OCI-LY1 (cell line): Measurements from ENCODE around the gene SCTR.

Experiments used
- H2AFZ ChIP-seq: fragments of 200-600 bp; sonication (generic), shearing (Covaris generic); 2 replicates; pipeline ENCODE4 v1.6.0; 2014; ENCODE audit warnings: antibody characterized with exemption, mild to moderate bottlenecking, low read length
- H3F3A ChIP-seq: fragments of 200-600 bp; sonication (generic), shearing (Covaris generic); 2 replicates; pipeline ENCODE4 v1.6.0; 2014; ENCODE audit warnings: mild to moderate bottlenecking, antibody characterized with exemption, low read length, moderate library complexity; ENCODE audit not compliant: insufficient read depth
- H3K27ac ChIP-seq: fragments of 200-600 bp; sonication (generic); 2 replicates; pipeline ENCODE4 v1.5.1; 2014; ENCODE audit warnings: low read length, mixed run types, mild to moderate bottlenecking, low read depth; ENCODE audit not compliant: poor library complexity, severe bottlenecking
- H3K27me3 ChIP-seq: fragments of 200-600 bp; sonication (generic); 2 replicates; pipeline ENCODE4 v1.6.0; 2014; ENCODE audit warnings: antibody characterized with exemption, mild to moderate bottlenecking, low read length, moderate library complexity; ENCODE audit not compliant: insufficient read depth
- H3K36me3 ChIP-seq: fragments of 200-600 bp; sonication (generic); 2 replicates; pipeline ENCODE4 v1.6.1; 2014; ENCODE audit warnings: mild to moderate bottlenecking, antibody characterized with exemption, low read length, moderate library complexity, mixed read lengths; ENCODE audit not compliant: insufficient read depth
- H3K4me1 ChIP-seq: fragments of 200-600 bp; sonication (generic); 2 replicates; pipeline ENCODE4 v1.5.1; 2014; ENCODE audit warnings: mild to moderate bottlenecking, low read length, moderate library complexity; ENCODE audit not compliant: insufficient read depth, severe bottlenecking
- H3K4me2 ChIP-seq: fragments of 200-600 bp; sonication (generic), shearing (Covaris generic); 2 replicates; pipeline ENCODE4 v1.6.1; 2014; ENCODE audit warnings: low read length
- H3K4me3 ChIP-seq: fragments of 200-600 bp; sonication (generic); 2 replicates; pipeline ENCODE4 v1.5.1; 2014; ENCODE audit warnings: low read length, low read depth, mild to moderate bottlenecking, mixed read lengths; ENCODE audit not compliant: poor library complexity, severe bottlenecking
- H3K79me2 ChIP-seq: fragments of 200-600 bp; shearing (Covaris generic); 2 replicates; pipeline ENCODE4 v1.6.1; 2016; ENCODE audit warnings: mixed run types, low read length, mixed read lengths; ENCODE audit not compliant: insufficient read depth
- H3K9ac ChIP-seq: fragments of 200-600 bp; sonication (generic), shearing (Covaris generic); 2 replicates; pipeline ENCODE4 v1.6.1; 2014; ENCODE audit warnings: mild to moderate bottlenecking, low read length, mixed read lengths
- H3K9me2 ChIP-seq: fragments of 200-600 bp; sonication (generic), shearing (Covaris generic); 2 replicates; pipeline ENCODE4 v1.6.1; 2014; ENCODE audit warnings: low read depth, mild to moderate bottlenecking, low read length, mixed read lengths
- H3K9me3 ChIP-seq: fragments of 200-600 bp; shearing (Covaris generic); 2 replicates; pipeline ENCODE4 v1.6.1; 2014; ENCODE audit warnings: low read length, mixed read lengths
- H4K20me1 ChIP-seq: fragments of 200-600 bp; sonication (generic), shearing (Covaris generic); 2 replicates; pipeline ENCODE4 v1.6.0; 2016; ENCODE audit warnings: mild to moderate bottlenecking, low read length; ENCODE audit not compliant: insufficient read depth
- CTCF ChIP-seq: fragments of 200-600 bp; sonication (generic), shearing (Covaris generic); IDR thresholded peaks from 2 replicates; pipeline ENCODE4 v1.5.1; 2017; ENCODE audit warnings: mild to moderate bottlenecking, antibody characterized with exemption, low read length, moderate library complexity, mixed read lengths
- EZH2 ChIP-seq: fragments of 200-600 bp; sonication (generic), shearing (Covaris generic); IDR thresholded peaks from 2 replicates; pipeline ENCODE4 v1.8.0; 2017; ENCODE audit warnings: borderline replicate concordance, mixed run types, mild to moderate bottlenecking, antibody characterized with exemption, low read length, moderate library complexity, mixed read lengths

SCTR gene

GRCh38 chr2:119550346-119550745 lies 26.1 kb upstream of the SCTR start:
- H3F3A ChIP-seq, result no peaks in the 10 kb centered on the region
- no peaks in the 10 kb centered on the region for H4K20me1 ChIP-seq
- no peak overlapping the region for H3K9ac ChIP-seq
- no peak for TF ChIP-seq CTCF
- no peak for TF ChIP-seq EZH2
- no peaks in the 10 kb centered on the region for H3K79me2 ChIP-seq
- no peak overlapping the region for H3K4me3 ChIP-seq
- H3K9me3 ChIP-seq, result no peaks in the 10 kb centered on the region
- no peak overlapping the region for H3K4me2 ChIP-seq
- no peaks in the 10 kb centered on the region for H3K36me3 ChIP-seq
- no peak overlapping the region for H3K27ac ChIP-seq
- H3K9me2 ChIP-seq, result no peaks in the 10 kb centered on the region
- no peaks in the 10 kb centered on the region for H3K4me1 ChIP-seq
- no peaks in the 10 kb centered on the region for H3K27me3 ChIP-seq
- H2AFZ ChIP-seq, result no peak overlapping the region

- Histone ChIP-seq H3K27ac (no peak overlapping the region), H3K79me2 (no peaks in the 10 kb centered on the region), H3K4me1 (no peaks in the 10 kb centered on the region), H3K4me3 (no peak overlapping the region), H3K9me3 (no peaks in the 10 kb centered on the region), H2AFZ (no peak overlapping the region), H3F3A (no peaks in the 10 kb centered on the region), H4K20me1 (no peaks in the 10 kb centered on the region), H3K27me3 (no peaks in the 10 kb centered on the region), H3K36me3 (no peaks in the 10 kb centered on the region), H3K4me2 (no peak overlapping the region), H3K9me2 (no peaks in the 10 kb centered on the region), H3K9ac (no peak overlapping the region)
- TF ChIP-seq EZH2, result no peak
- no peak for TF ChIP-seq CTCF
Observed at GRCh38 chr2:119549241-119549640, 25.0 kb upstream of the SCTR start.

GRCh38 chr2:119548516-119549120 lies 24.3 kb upstream of the SCTR start:
- Histone ChIP-seq H4K20me1 (no peaks in the 10 kb centered on the region), H3K9ac (no peak overlapping the region), H3K4me1 (no peaks in the 10 kb centered on the region), H3F3A (no peaks in the 10 kb centered on the region), H3K9me3 (no peaks in the 10 kb centered on the region), H3K27ac (no peak overlapping the region), H3K4me3 (no peak overlapping the region), H3K36me3 (no peaks in the 10 kb centered on the region), H2AFZ (no peak overlapping the region), H3K79me2 (no peaks in the 10 kb centered on the region), H3K4me2 (no peak overlapping the region), H3K27me3 (no peaks in the 10 kb centered on the region), H3K9me2 (no peaks in the 10 kb centered on the region)
- no peak for TF ChIP-seq CTCF
- no peak for TF ChIP-seq EZH2
